ENCODE measurements around the gene PAIP2.
"Not testable (repeated sequence)": the region's sequence is repeated elsewhere in the genome, so short reads cannot be mapped to it uniquely, and the experiment has no call there.

Gene PAIP2

DNA sequence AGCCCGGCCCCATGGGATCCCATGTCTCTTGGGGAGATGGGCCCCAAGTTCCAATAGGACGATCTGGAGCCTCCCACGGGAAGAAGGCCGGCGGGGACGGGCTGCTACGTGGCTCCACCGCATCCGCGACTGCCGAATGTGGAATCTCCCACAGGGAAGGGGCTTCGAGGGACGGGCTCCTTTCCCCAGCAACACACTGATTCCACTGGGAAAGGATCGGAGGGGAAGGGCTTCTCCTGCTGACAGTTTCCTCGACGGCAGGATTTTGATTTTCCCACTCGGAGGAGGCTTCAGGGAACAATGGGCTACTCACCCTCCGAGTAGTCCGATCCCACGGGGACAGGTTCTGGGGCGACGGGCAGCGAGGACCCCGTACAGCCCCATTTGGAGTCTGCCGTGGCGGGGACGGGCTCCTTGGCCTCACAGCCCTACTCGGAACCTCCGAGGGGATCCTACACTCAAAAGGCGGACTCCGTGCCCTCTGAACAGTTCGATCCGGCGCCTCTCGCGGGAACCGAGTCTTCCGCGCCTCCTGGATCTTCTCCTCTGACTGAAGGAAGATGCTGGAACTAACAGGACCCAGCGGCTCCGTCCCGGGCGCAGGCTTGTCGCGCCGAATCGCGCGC is 52.0 kb downstream of the PAIP2 start:
- DNase-seq: no peak

DNA sequence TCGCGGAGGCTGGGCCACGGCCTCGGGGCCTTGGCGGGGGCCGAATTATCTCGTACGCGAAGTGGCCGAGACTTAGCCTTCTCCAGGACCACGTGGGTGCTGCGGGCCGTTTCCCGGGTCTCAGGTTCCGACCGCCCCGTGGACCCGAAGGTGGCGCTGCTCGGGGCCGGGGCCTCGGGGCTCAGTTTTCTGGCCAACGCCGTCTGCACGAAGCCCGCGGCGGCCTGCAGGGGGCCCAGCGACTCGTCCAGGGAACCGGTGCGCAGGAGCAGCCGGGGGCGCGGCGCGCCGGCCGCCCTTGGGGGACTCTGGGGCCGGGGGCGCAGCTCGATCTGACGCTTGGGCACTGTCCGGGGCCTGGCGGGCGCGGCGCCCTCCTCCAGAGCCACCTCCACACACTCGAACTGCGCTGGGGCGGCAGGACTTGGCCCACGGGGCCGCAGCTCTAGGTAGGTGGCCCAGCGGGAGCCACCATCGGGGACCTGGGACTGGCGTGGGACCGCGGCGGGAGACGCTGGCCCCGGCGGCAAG is 52.5 kb downstream of the PAIP2 start:
- DNase-seq: no peak

DNA sequence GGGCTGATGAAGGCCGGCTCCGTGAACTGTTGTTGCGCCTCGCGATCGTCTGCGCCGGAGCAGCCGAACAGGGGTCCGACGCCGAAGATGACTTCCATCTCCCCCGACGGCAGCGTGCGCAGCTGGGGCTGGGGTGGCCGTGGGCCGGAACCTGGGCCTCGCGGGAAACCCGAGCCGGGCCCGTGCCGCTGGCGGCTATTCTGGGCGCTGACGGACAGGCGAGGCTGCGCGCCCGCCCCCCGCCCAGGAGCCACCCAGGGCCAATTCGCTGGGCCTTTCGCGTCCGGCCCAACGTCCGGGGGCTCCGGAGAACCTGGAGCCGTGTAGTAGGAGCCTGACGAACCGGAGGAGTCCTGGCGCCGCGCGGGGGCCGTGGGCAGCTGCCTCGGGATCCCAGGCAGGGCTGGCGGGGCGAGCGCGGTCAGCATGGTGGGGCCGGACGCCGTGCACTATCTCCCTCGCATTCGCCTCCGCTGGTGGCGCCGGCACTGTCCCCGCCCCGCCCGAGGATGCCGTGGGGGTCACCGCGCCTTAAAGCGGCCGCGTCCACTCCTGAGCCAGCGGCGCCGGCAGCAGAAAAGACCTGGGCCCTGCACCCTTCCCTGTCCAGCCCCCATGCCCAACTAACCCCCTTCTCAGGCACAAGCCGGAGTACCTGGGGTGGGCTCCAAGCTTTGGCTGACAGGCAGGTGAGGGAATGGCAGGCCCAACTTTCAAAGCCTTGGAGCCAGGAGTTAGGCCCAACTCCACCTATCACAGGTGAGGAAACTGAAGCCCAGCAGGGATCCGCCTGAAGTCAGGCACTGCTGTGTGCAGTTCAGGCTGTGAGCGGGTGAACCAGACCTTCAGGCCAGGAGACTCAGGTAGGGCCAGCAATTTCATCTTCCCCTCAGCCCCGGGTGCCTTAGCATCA is 53.3 kb downstream of the PAIP2 start, which contains the start of gene PROB1:
PROB1 (minus strand) TSS at position 451 of the 913 bp plus-strand sequence; CDS start at position 428, 23 bp downstream.
- no peak for DNase-seq

DNA sequence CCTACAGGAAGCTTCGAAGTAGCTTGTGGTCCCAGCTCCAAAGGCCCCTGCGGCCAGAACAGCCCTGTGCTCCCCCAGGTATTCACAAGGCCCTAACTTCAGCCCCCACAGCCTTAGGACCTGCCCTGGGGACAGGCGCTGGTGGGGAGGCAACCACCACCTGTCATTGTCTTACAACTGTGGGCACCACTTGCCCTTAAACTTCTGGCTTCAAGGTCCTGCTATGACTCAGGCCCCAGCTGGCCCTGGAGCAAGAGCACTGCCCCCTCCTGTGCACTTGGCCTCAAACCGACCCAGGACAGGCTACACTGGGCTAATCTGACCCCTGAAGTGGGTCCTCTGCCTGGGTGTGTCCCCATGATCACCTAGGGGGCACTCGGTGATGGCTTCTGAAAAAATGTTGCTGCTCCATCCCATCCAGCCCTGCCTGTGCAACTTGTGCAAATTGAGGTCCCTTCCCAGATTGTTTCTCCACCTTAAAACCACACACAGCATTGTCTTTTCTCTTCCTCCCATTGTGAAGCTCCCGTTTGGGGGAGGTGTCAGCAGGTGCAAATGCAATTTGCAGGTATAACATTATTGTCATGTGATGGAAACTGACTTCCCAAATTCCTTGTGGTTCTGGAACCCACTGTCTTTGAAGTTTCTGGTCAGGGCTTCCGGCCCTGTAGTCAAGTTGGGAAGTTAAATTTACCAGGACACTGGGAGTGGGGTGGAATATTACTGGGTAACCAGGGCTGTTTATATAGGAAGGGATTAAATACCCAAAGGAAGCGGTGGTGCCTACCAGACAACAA is 54.4 kb downstream of the PAIP2 start:
- no peak for DNase-seq

DNA sequence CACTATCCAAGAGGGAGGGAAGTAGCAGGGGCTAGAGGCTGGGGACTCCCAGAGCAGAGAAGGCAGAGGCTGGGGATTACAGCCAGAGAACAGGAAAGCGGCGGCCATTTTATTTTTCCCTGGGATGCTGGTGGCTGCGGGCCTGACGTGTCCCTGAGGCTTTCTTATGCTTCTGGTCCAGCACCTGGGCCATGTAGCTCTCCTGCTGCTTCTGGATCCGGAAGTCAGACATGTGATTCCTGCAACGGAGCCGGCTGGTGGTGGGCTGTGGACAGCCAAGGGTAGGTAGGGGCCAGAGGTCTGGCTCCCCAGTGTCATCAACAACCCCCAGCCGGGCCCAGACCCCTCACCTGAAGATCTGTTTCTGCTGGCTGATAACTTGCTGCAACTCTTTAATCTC is 55.0 kb downstream of the PAIP2 start:
- no peak for DNase-seq

DNA sequence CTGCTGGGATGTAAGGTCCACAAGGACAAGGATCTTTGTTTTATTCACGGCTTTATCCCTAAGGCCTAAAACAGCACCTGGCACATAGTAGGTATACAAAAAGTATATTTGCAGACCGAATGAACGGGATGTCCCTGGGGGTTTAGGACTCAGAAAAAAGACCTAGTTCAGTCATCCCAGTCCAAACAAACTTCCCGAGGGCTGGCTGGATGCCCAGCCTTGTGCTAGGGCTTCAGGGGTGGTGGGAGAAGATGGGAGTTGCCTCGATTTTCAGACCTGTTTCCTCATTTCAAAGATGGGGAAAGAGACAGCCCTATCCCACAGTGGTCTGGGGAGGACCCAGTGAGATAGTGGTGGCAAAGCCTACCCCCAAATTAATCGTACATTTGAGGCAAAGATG is 56.3 kb downstream of the PAIP2 start:
- no peak for DNase-seq

DNA sequence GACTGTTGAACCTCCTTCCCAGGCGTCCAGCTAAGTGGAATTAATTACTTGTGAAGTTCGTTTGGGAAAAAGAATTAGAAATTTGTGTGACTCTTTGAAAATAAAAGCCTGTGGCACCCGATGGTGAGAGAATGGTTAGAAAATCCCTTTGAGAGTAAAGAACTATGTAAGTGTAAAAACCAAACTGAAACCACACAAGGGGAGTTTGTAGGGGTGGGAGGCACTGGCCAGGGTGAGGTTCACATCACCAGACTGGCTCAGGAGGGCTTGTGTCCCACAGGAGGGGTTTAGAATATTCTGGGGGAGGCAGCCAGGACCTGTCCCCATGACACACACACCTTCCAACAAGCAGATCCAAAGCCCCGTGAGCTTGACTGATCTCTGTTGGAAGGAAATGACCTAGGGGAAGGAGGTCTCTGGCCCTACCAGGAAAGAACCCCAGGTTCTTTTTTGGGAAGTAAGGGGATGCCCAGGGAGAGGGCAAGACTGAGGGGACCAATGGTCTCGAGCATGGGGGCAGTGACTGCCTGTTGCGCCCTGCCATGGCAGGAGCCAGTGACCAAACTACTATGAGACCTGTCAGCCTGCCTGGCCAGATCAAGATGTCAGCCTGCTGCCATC is 58.0 kb downstream of the PAIP2 start:
- no peak for DNase-seq

DNA sequence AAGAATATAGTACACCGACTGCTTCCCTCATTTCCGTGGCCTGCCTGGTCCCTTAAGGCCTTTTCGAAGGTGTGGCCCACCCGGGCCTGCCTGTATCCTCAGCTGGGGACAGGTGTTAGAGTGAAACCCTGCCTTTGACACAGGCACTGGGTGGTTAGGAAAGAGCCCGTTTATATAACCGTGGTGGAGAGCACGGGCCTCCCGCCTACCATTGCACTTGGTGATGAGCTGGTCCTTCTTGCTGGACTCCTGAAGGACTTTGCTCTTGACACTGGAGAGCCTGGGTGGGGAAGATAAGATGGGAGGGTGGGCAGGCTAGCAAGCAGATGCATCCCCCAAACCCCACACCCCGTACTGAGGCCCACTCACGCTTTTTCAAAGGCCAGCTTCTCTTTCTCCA is 59.9 kb downstream of the PAIP2 start:
- DNase-seq: no peak

DNA sequence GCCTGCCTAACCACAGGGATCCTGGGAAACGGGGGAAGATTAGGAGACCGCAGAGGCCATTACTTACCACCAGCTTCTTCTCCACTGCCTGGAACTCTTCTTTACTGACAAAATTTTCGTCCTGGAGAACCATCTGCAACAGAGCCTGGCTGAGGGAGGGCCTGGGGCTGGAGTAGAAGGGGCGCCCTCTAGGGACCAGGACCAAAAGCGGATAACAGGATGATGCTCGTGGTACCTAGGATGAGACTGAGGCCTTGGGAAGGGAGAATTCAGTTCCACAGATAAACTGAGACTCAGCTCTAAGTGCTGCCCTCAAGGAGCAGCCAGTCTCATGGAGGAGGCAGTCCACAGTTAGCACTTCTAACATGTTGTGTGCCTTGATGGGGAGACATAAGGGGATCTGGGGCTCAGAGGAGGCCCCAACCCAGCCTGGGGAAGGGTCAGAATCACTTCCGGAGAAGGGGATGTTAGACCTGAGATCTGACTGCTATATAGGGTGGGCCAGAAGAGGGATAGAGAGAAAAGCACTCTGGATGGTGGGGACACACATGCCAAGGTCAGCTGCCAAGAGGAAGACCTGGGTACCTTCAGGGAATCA is 61.0 kb downstream of the PAIP2 start:
- DNase-seq: no peak

DNA sequence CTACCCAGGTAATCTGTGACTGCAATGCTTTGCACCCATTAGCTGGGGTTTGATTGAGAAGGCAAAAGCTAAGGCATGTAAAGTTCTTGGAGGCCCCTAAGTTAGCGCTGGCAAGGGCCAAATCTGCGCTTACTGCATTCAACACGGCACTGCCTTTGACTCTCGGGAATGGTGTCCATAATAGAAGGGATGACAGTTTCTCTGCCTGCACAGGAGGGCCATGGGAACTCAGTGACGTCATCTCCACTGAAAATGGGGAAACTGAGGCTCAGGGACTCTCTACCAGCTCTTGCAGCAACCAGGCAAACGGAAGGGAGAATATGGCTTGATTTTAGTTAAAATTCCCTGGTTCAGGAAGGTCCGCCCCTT is 61.7 kb downstream of the PAIP2 start:
- DNase-seq: no peak

DNA sequence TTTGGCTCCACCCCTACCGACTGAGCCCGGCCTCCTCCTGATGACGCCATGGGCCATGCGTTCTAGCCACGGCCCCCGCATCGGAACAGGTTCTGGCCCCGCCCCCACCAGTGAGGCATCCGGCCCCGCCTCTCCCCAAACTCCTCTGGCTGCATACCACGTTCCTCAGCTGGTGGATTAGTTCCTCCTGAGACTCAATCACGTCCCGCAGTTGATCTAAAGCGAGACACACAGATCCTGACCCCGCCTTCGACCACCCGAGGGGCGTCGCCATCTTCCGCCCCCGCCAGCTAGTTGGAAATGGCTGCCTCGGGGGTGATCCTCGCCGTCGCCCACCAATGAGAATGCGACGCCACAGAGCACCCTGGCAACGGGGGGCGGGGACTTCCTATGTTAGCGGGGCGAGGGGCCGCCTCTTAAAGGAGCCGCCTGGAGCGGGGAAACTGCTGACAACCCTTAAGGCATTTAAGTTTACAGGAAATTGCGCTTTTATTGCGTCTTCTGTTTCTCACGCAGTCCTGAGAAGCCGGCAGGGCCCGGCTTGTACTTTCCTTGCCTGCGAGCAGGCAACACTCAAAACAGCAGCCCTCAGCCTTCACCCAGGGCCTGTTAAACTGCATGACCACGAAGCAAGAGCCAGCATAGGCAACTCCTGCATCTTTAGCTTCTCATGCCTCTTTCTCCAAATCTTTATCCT is 62.3 kb downstream of the PAIP2 start, which contains the start of gene SPATA24:
SPATA24 (minus strand) TSS at position 303 of the 697 bp plus-strand sequence; CDS start at position 274, 29 bp downstream.
- DNase-seq: peak; percentile 72

DNA sequence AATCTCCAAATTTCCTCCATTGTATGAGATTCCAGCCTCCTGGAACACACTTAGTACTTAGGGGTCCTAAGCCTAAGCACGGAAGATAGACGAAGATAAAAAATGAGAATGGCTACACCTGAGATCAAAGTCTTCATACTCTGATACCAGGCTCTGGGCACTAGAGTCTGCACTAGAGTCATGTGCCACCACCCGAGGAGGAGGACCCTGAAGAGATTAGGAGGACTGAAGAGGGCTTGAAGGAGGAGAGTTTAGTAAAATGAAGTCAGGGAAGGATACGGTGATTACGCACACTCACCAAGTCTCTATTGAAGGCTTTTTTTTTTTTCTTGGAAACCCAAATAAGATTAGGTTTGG is 62.8 kb downstream of the PAIP2 start:
- no peak for DNase-seq

DNA sequence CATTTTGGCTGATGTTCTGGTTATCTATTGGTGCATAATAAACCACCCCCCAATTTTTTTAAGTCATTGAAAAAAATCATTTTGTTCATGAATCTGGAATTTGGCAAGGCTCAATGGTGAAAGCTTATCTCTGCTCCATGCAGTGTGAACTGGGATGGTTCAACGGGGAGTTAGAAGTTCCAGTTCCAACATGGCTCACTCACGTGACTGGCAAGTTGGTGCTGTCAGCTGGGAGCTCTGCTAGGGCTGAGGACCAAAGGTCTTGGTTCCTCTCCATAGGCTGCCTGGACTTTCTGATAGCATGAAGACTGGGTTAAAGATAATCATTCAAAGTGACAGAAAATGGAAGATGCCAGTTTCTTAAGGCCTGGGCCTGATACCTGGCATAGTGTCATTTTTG is 65.3 kb downstream of the PAIP2 start:
- no peak for DNase-seq

DNA sequence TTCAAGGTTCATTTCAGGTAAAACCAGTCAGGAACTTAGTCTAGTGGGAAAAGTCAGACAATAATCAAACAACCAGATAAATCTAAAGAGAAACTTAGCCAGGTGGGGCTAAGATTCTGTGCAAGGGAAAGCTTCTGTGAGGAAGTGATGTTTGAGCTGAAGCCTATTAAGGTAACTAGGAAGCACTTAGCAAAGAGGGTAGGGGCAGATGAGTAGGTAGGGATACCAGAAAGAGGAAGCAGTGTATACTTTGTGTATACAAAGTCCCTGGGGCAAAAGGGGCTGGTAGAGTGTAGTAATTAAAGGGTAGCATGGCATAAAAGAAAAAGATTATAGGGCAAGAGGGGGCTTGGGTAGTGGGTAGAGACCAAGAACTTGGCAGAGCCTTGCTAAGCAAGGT is 65.9 kb downstream of the PAIP2 start:
- no peak for DNase-seq

DNA sequence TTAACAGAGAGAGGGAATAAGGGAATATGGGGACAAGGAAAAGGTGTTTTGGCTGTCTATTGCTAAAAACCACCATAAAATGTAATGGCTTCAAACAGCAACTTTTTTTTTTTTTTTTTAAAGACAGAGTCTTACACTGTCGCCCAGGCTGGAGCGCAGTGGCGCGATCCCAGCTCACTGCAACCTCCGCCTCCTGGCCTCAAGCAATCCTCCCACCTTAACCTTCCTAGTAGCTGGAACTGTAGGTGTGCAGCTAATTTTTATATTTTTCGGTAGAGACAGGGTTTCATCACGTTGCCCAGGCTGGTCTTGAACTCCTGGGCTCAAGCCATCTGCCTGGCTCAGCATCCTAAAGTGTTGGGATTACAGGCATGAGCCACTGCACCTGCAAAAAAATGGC is 66.5 kb downstream of the PAIP2 start:
- no peak for DNase-seq

DNA sequence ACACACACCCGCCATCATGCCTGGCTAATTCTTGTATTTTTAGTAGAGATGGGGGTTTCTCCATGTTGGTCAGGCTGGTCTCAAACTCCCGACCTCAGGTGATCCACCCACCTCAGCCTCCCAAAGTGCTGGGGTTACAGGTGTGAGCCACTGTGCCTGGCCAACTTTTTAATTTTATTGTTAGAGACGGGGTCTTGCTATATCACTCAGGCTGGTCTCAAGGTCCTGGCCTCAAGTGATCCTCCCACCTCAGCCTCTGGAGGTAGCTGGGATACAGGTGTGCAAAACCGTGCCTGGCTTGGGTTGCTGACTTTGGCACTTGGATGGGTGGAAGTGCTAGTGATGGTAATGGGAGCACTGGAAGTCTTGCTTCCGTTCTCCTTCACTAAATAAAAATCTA is 67.5 kb downstream of the PAIP2 start:
- DNase-seq: not testable (repeated sequence)

DNA sequence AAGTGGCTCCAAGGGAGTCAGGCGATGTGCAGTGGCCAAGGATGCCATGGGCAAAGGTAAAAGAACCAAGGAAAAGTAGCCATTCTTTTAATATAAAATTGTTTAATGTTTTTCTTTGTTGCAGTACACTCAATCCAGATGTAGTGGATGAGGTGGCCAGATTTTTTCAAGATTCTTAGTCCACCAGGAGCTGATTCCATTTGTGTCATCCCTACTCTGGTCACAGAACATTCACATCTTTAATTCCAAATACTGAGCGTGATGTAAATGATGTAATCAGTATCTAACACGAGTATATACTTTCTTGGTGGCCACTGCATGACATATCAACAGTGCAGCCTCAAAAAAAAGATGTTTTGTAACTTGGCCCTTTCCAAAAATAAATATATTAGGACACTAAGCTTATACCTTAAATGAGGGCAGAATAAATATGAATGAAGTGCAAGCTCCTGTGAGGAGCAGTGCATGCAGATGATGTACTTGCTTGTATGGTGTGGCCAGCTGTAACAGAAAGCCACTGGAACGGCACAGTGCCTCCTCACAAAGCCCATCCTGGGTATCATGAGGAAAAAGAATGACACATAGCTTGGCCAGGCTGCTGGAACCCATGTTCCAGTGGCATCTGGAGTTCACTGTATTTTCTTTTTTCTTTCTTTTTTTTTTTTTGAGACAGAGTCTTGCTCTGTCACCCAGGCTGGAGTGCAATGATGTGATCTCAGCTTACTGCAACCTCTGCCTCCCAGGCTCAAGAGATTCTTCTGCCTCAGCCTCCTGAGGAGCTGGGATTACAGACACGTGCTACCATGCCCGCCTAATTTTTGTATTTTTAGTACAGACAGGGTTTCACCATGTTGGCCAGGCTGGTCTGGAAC is 68.7 kb downstream of the PAIP2 start:
- DNase-seq: no peak

DNA sequence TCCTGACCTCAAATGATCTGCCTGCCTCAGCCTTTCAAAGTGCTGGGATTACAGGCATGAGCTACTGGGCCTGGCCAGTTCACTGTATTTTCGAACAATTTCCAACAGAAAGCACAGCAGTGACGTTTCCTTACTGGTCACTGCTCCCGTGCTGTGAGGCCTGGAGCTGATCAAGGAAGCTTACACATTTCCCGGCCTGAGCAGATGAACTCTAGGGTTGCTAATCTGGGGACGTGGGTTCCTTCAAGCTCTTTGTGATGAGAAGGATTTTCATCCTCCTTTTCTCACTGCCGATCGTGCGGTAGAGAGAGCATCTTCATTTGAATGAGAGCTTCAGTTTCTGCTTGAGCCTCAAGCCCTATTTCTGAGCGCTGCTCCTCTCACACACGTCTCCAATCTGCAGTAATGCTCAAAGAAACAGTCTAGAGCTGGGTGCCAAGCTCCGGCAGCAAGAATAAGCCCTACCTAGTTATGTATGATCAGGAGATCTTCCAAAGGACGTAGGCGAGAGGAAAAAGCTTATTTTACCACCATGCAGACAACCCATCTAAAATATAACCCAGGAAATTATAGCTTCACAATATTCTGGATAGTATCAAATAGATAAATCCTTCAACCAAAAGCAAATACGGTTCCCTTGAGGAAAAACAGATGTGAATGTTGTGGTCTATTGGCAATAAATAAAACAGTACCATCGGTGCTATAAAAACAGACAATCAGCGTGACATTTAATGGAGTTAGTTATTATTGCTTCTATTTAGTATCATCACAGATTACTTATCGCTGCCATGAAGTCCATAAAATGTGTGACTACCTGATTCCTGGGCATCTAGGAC is 69.6 kb downstream of the PAIP2 start:
- no peak for DNase-seq

DNA sequence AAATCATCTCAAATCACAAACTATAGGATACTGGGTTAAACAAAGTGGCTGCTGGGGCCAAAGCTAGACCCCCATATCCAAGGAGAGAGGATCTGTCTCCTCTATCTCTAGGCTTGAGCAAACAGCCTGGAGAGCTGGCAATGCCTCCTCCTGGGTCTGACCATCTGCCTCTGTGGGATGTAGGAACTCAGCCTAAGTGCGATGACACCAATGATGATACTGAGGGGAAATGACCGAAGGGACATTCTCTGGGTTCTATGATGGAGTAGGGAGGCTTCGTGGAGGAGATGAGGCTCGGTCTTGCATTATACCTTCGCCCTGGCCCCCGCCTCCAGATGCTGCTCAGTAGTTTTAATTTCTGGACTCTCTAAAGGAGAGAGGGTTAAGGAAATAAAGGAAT is 71.5 kb downstream of the PAIP2 start:
- no peak for DNase-seq

DNA sequence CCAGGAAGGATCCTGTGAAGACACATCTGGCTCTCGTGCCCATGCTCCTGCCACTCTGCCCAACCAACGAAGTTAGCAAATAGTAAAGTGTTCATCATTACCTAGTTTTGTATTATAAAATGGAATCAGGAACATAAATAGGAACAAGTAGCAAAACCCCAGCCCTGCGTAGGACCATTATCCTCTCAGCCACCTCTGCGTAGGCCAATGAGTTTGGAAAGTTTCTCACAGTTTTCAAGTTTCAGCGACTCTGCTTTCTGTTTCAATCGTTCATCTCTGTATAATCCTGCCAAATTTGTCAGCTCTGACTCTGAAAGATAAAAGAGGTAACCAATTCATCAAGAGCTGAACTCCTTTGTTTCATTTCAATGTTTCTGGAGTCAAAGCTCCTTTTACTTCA is 72.3 kb downstream of the PAIP2 start:
- no peak for DNase-seq

All from DMS153 (cell line).